GM21360 (cell line): ENCODE data around the gene NPM1.
"Not testable (repeated sequence)": the region's sequence is repeated elsewhere in the genome, so short reads cannot be mapped to it uniquely, and the experiment has no call there.

Experiments
- ATAC-seq: cut with Tn5 transposase; IDR thresholded peaks from one replicate; pipeline ENCODE4 v1.9.1; 2021; ENCODE audit warnings: mild to moderate bottlenecking, moderate library complexity; ENCODE audit not compliant: unreplicated experiment

The NPM1 gene

GRCh38 chr5:171387345-171387969, at the start of gene NPM1:
Gene NPM1 (plus strand): TSS chr5:171387849. CDS start chr5:171387949, 100 bp downstream.
- peak; percentile 82 for ATAC-seq

- no peak for ATAC-seq
Observed at GRCh38 chr5:171340042-171340441, 47.6 kb upstream of the NPM1 start.

- ATAC-seq, result no peak
Observed at GRCh38 chr5:171340491-171340890, 47.2 kb upstream of the NPM1 start.

GRCh38 chr5:171342362-171343111, 45.1 kb upstream of the NPM1 start:
- ATAC-seq, result peak; percentile 72

GRCh38 chr5:171344936-171345608, 42.6 kb upstream of the NPM1 start:
- ATAC-seq, result no peak

- no peak for ATAC-seq
Observed at GRCh38 chr5:171351536-171352073, 36.0 kb upstream of the NPM1 start.

- peak; percentile 94 for ATAC-seq
Observed at GRCh38 chr5:171355302-171355724, 32.3 kb upstream of the NPM1 start.

- ATAC-seq, result no peak
Observed at GRCh38 chr5:171357843-171358242, 29.8 kb upstream of the NPM1 start.

- not testable (repeated sequence) for ATAC-seq
Observed at GRCh38 chr5:171361151-171361550, 26.5 kb upstream of the NPM1 start.

- ATAC-seq, result not testable (repeated sequence)
Observed at GRCh38 chr5:171363249-171363648, 24.4 kb upstream of the NPM1 start.

- ATAC-seq, result peak; percentile 61
Observed at GRCh38 chr5:171363846-171364245, 23.8 kb upstream of the NPM1 start.

GRCh38 chr5:171365351-171365750, 22.3 kb upstream of the NPM1 start:
- no peak for ATAC-seq

GRCh38 chr5:171366645-171367044, 21.0 kb upstream of the NPM1 start:
- ATAC-seq, result no peak

GRCh38 chr5:171367424-171368370, 20.0 kb upstream of the NPM1 start:
- peak; percentile 48 for ATAC-seq

GRCh38 chr5:171369056-171369455, 18.6 kb upstream of the NPM1 start:
- no peak for ATAC-seq

- no peak for ATAC-seq
Observed at GRCh38 chr5:171369898-171370297, 17.8 kb upstream of the NPM1 start.

- ATAC-seq, result not testable (repeated sequence)
Observed at GRCh38 chr5:171370881-171371280, 16.8 kb upstream of the NPM1 start.

- no peak for ATAC-seq
Observed at GRCh38 chr5:171371326-171371725, 16.3 kb upstream of the NPM1 start.

- ATAC-seq, result no peak
Observed at GRCh38 chr5:171379961-171380360, 7.7 kb upstream of the NPM1 start.

- not testable (repeated sequence) for ATAC-seq
Observed at GRCh38 chr5:171384416-171384815, 3.2 kb upstream of the NPM1 start.
